Lower leg skin (tissue), 3 donors: Measurements from ENCODE around the gene GCC1.

Experiments
- CTCF ChIP-seq, 3 donors: fragments of 450-650 bp; IDR thresholded peaks; one replicate each; pipeline ENCODE4 v1.5.1; 2016; ENCODE audit warnings: antibody characterized with exemption in 3 of 3, mild to moderate bottlenecking in 3 of 3, moderate library complexity in 2 of 3
- POLR2A ChIP-seq, 2 donors: fragments of 450-650 bp; IDR thresholded peaks; one replicate each; pipeline ENCODE4 v1.6.1; 2016 to 2017; ENCODE audit warnings: antibody characterized with exemption in 2 of 2, mild to moderate bottlenecking in 1 of 2, moderate library complexity in 1 of 2

- TF ChIP-seq POLR2A (IDR thresholded peaks at IDR 0.05), result no peak
- TF ChIP-seq CTCF (IDR thresholded peaks at IDR 0.05), result no peak
These were observed 950 bp upstream of the GCC1 start for GRCh38 chr7:127586346-127586745.
